VCaP (cell line): ENCODE results near the gene RNPEPL1.

ENCODE experiments used
- H3K27ac ChIP-seq: fragments of 450-650 bp; 2 replicates; pipeline ENCODE4 v1.5.1; 2017
- CTCF ChIP-seq: fragments of 450-650 bp; conservative IDR thresholded peaks from 2 replicates; pipeline ENCODE4 v1.5.1; 2017; ENCODE audit warnings: mild to moderate bottlenecking, moderate library complexity

Gene RNPEPL1

GRCh38 chr2:240573516-240574385, 5.5 kb downstream of the RNPEPL1 start:
- H3K27ac ChIP-seq, result no peak overlapping the region
- TF ChIP-seq CTCF, result no peak

- no peak overlapping the region for H3K27ac ChIP-seq
- TF ChIP-seq CTCF, result no peak
Measured at GRCh38 chr2:240574386-240575100, 6.3 kb downstream of the RNPEPL1 start.

- H3K27ac ChIP-seq, result no peak overlapping the region
- no peak for TF ChIP-seq CTCF
Measured at GRCh38 chr2:240575101-240575965, 7.0 kb downstream of the RNPEPL1 start.

GRCh38 chr2:240576036-240576435, 7.8 kb downstream of the RNPEPL1 start:
- no peak for TF ChIP-seq CTCF

GRCh38 chr2:240576436-240577205, 8.3 kb downstream of the RNPEPL1 start:
- no peak for TF ChIP-seq CTCF
- no peak overlapping the region for H3K27ac ChIP-seq

More at GRCh38 chr2:240576036-240576435, 7.8 kb downstream of the RNPEPL1 start:
- no peak overlapping the region for H3K27ac ChIP-seq

GRCh38 chr2:240577281-240578109, 9.2 kb downstream of the RNPEPL1 start:
- TF ChIP-seq CTCF, result no peak
- no peak overlapping the region for H3K27ac ChIP-seq
